ENCODE results near the gene PTPRK. TPM values are rescaled to one million over a fixed set of nuclear protein-coding genes. Genes with fewer than 3 reads are reported as not detected.
"Not testable (repeated sequence)": the region's sequence is repeated elsewhere in the genome, so short reads cannot be mapped to it uniquely, and the experiment has no call there.

The PTPRK gene
- total RNA-seq, 1 experiment from 2014 or later: 5.5 TPM

DNA sequence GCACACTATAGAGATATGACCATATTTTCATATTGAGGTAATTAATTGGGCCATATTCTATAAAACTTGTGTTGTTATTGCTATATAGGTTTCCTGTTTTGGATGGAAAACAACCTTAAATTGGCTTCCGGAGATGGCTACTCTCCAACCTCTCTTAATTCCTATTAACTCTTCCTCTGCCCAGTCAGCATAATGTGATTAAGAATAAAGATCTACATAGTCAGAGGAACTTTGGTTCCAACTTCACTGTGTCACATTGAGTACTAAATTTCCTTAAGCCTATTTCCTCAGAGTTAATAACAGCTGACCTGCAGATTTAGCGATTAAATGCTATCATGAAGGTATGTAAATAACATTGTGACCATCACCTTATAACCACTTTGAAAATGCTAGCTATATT is 67.7 kb downstream of the PTPRK start:
- no peak for DNase-seq (ENCODE audit: extremely low read depth, low read depth)

- DNase-seq (ENCODE audit: extremely low read depth, low read depth): no peak
These were observed 73.9 kb downstream of the PTPRK start for GRCh38 chr6:128446497-128446896.

GRCh38 chr6:128443553-128443952 is 76.8 kb downstream of the PTPRK start:
- DNase-seq (ENCODE audit: extremely low read depth, low read depth): no peak

DNA sequence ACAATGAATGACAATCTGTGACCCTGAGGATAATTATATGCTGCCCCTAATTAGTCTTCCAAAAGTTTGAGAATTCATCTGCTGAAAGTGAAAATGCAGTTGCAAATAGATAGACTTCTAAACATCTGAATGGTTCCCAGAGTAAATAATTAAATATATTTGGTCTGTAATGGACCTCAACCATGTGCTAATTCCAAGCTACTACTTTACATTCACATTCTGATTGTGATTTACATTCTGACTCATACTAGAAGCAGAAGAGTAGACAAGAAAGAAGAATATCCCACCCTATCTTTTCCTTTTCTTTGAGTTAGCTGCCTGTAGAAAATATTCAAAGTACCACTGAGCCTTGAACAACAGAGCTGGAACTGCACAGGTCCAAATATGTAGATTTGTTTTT is 80.8 kb downstream of the PTPRK start:
- no peak for DNase-seq (ENCODE audit: extremely low read depth, low read depth)

DNA sequence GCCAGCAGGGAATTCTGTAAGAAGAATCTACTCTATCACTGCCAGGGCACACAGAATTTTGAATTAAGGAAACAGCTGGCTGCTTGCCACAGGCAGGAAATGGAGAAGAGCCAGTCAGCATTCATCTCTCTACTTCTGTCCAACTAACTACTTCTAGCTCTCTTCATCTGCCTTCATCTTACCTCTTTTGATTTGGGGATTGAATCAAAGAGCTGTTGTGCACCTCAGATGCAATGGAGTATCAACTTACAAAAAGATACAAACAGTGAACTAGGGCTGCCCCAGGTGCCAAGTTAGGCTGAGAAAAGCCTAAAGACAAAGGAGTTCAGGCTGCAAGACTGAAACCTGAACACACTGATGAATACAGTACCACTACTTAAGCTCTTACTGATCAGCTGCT is 82.0 kb downstream of the PTPRK start:
- DNase-seq (ENCODE audit: extremely low read depth, low read depth): no peak

GRCh38 chr6:128437685-128438084 is 82.7 kb downstream of the PTPRK start:
- no peak for DNase-seq (ENCODE audit: extremely low read depth, low read depth)

GRCh38 chr6:128434752-128435151 is 85.6 kb downstream of the PTPRK start:
- DNase-seq (ENCODE audit: extremely low read depth, low read depth): not testable (repeated sequence)

- DNase-seq (ENCODE audit: extremely low read depth, low read depth): no peak
These were observed 88.0 kb downstream of the PTPRK start for GRCh38 chr6:128432394-128432793.

GRCh38 chr6:128427139-128427538 is 93.3 kb downstream of the PTPRK start:
- no peak for DNase-seq (ENCODE audit: extremely low read depth, low read depth)

DNA sequence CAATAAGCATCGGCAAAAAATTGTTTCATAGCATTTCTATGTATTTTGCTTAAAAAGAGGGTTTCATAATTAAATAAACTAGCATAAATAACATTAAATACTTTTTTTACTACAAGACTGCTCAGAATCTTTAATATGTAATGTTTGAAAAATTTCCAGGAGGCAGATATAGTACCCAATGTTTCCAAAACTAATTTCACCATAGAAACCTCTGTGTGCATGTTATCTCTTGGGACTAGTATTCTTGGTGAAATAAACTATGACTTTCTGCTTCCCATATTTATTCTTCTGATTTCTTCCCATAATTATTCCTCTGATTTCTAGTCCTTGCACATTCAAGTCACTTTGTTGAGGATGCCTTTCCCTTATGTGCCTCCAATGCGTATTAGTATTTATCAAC is 94.5 kb downstream of the PTPRK start:
- DNase-seq (ENCODE audit: extremely low read depth, low read depth): no peak

- DNase-seq (ENCODE audit: extremely low read depth, low read depth): no peak
These were observed 97.5 kb downstream of the PTPRK start for GRCh38 chr6:128422871-128423270.

GRCh38 chr6:128422200-128422599 is 98.2 kb downstream of the PTPRK start:
- DNase-seq (ENCODE audit: extremely low read depth, low read depth): no peak

- no peak for DNase-seq (ENCODE audit: extremely low read depth, low read depth)
These were observed 98.6 kb downstream of the PTPRK start for GRCh38 chr6:128421788-128422187.

- no peak for DNase-seq (ENCODE audit: extremely low read depth, low read depth)
These were observed 102.7 kb downstream of the PTPRK start for GRCh38 chr6:128417698-128418097.

- no peak for DNase-seq (ENCODE audit: extremely low read depth, low read depth)
These were observed 105.0 kb downstream of the PTPRK start for GRCh38 chr6:128415387-128415786.

GRCh38 chr6:128414943-128415342 is 105.5 kb downstream of the PTPRK start:
- no peak for DNase-seq (ENCODE audit: extremely low read depth, low read depth)

GRCh38 chr6:128413291-128413690 is 107.1 kb downstream of the PTPRK start:
- no peak for DNase-seq (ENCODE audit: extremely low read depth, low read depth)

- DNase-seq (ENCODE audit: extremely low read depth, low read depth): no peak
These were observed 107.7 kb downstream of the PTPRK start for GRCh38 chr6:128412680-128413079.

- DNase-seq (ENCODE audit: extremely low read depth, low read depth): no peak
These were observed 109.8 kb downstream of the PTPRK start for GRCh38 chr6:128410584-128410983.

DNA sequence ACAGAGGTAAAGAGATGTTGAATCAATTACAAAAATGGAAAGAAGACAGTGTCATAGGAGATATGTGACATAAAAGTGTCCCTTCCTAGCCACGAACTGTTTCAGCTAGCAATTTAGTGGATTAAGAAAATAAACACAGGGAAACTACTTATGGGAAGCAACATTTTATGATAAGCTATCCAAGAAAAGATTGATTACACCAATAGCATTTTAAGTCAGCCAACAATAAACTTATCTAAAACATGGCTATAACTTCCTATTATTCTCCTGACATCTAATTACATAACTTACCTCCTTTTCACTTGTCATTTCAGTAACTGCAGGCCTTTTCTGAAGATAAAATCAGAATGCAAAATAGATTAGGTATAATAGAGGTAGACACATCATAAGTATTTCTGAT is 111.4 kb downstream of the PTPRK start:
- no peak for DNase-seq (ENCODE audit: extremely low read depth, low read depth)

- no peak for DNase-seq (ENCODE audit: extremely low read depth, low read depth)
These were observed 113.9 kb downstream of the PTPRK start for GRCh38 chr6:128406453-128406852.

GRCh38 chr6:128403618-128404444 is 116.6 kb downstream of the PTPRK start:
- DNase-seq (ENCODE audit: extremely low read depth, low read depth): no peak

GRCh38 chr6:128400875-128401274 is 119.5 kb downstream of the PTPRK start:
- no peak for DNase-seq (ENCODE audit: extremely low read depth, low read depth)

Data from NCI-H460 (cell line).